GM21447 (cell line): Measurements from ENCODE around the gene ATP11C.
A peak's percentile ranks its signal among the peaks of the same experiment; 100 is the strongest.
"Not testable (repeated sequence)": the region's sequence is repeated elsewhere in the genome, so short reads cannot be mapped to it uniquely, and the experiment has no call there.

Experiments used
- ATAC-seq: cut with Tn5 transposase; IDR thresholded peaks from one replicate; pipeline ENCODE4 v1.9.1; 2021; ENCODE audit not compliant: unreplicated experiment

ATP11C gene

DNA sequence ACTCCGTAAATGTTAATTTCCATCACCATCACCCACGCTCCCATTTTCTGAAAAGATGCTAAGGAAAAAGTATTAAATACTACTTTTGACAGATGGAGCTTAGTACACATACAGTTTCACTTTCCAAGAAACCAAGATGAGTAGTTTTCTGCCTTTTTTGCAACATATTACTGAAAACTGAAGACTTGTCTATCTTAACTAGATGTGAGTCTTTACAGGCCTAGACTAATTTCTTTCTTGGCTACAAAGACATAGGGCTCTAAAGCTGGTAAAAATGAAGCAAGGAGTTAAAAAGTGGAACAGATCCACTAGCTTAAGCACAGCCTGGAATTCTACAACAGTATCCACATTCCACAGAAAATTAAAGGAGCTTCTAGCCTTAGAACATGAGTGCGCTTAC lies 68.2 kb downstream of the ATP11C start:
- ATAC-seq = no peak

- ATAC-seq = no peak
These were observed 70.6 kb downstream of the ATP11C start for GRCh38 chrX:139862208-139862607.

- not testable (repeated sequence) for ATAC-seq
These were observed 76.0 kb downstream of the ATP11C start for GRCh38 chrX:139856826-139857225.

- ATAC-seq = no peak
These were observed 81.1 kb downstream of the ATP11C start for GRCh38 chrX:139851730-139852129.

- ATAC-seq = no peak
These were observed 81.9 kb downstream of the ATP11C start for GRCh38 chrX:139850968-139851367.

DNA sequence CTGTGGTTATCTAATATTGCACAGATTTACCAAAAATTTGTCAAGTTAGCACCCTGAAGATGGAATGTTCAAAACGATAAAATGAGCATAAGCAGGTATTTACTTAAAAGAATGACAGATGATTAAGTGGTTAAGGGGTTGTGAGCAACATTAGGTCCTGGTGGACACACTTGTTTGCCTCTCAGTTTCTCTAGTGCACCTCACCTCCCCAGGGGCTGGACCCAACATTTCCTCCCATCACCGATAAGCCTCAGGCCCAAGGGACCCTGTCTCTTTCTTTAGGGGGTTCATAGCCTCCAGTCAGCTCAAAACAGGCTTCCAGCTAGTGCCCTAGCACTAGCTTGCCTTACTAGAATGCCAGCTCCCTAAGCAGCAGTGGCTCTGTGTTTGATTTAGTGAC lies 88.0 kb downstream of the ATP11C start:
- ATAC-seq = peak; percentile 79

DNA sequence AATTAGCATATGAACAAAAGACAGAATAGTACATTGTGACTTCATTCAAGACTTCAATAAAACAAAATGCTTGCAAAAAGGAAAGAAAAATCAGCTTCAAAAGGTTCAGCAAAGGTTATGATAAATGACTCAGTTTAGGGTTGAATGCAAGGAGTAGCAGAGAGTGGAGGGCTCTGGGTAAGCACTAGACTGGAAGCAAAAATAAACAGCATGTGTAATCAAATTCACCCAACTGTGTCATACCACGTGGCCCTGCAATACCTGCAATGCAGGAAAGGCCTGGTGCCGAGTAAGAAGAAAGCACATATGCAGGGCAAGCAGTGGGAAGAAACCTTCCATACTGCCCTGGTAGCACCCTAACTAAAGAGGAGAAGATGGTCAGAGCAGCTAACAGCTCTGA lies 88.7 kb downstream of the ATP11C start:
- ATAC-seq = peak; percentile 63

- ATAC-seq = no peak
These were observed 90.3 kb downstream of the ATP11C start for GRCh38 chrX:139842326-139843185.

GRCh38 chrX:139836335-139836734 lies 96.5 kb downstream of the ATP11C start:
- ATAC-seq = not testable (repeated sequence)

- no peak for ATAC-seq
These were observed 98.0 kb downstream of the ATP11C start for GRCh38 chrX:139834879-139835278.

DNA sequence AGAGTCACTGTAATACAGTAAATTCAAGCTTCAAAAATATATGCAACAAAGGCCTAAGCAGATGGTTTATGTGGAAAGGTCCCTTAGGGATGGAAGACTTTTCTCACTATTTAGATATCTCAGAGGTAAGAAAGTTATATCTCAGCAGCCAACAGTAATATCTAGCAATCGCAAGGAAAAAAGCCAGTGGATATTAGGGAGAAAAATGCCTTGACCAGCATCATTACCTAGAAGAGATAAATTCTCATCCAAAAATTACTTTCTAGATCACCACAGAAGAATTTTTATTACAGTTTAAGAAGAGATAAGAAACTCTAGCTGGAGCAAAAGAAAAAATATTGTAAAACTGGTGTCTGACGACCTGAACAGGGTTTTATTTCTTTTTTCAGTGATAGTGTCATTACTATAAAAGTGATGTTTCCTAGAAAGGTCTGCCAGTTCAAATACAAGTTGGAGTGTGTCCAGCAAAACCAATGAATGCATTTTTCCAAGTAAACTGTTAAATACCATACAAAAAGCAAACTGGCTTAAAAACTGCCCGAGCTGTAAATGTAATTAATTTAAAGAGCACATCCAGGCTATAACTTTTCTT lies 100.0 kb downstream of the ATP11C start:
- no peak for ATAC-seq

GRCh38 chrX:139831675-139832456 lies 101.0 kb downstream of the ATP11C start:
- ATAC-seq = peak; percentile 79

DNA sequence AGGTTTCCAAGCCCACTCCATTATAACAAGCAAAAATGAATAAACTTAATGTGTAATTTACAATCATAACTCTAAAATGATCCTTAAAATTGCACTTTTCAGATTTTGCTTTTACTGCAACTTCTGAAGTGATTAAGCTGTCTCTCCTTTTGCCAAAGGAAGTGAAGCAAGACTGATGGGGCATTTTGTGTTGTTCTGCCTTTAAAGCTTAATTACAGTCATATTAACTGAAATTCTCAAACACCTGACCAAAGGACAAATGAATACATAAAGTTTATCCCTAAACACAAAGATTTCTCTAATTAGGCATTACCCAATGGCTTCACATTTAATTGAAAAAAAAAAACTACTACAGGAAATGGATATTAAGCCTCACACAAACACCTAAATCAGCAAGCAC lies 101.8 kb downstream of the ATP11C start:
- ATAC-seq = no peak

DNA sequence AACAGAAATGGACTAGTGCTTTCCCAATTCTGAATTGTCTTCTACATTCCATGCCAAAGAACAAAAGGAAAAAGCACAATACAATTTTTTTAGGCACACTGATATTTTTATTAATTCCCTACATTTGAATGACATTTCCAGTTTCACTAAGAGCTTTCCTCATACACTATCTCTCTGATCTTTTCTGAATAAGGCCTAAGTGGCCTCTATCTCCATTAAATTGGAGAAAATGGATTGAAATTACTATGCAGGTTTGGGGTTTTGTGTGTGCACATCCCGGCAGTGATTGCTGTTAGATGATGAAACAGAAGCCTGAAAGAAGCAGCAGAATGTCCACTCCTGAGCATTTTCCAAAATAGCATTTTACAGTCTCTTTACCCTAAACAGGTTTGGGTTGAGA lies 104.0 kb downstream of the ATP11C start:
- ATAC-seq = no peak

GRCh38 chrX:139828033-139828432 lies 104.8 kb downstream of the ATP11C start:
- no peak for ATAC-seq

- ATAC-seq = no peak
These were observed 106.5 kb downstream of the ATP11C start for GRCh38 chrX:139826065-139827044.

DNA sequence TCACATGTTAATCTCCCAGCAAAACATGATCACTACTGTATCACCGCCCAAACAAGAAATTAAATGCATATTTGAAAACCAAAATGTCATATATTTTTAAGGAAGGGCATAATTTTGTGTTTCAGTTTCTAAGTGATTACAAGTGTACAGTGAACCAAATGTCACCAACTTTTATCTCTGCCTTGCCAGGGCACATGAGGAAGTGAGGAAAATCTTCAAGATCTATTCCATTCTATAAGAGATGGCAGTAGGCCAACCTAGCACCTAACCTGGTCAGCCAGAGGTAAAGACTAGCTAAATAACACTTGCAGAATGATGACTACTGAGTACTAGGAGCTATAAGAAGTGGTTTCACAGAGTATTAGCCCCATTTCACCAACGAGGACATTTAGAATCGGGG lies 107.2 kb downstream of the ATP11C start:
- no peak for ATAC-seq

GRCh38 chrX:139823806-139824205 lies 109.0 kb downstream of the ATP11C start:
- no peak for ATAC-seq

- no peak for ATAC-seq
These were observed 112.4 kb downstream of the ATP11C start for GRCh38 chrX:139820358-139820984.

DNA sequence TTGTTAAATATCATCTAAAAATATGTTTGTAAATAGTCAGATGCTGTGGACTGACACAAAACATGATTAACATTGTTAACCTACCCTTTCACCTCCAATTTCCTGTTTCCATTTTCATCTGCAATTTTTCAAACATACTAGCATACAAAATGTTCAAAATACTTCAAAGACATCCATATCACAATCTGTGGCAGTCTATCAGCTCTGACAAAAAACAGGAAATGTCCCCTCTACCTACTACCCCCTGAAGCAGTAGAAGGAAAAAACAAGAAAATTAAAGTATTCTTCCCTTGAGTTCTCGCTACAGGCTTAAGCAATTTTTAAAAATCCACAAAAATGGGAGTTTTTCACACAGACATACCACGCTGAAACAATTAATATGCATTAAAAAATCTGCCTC lies 116.6 kb downstream of the ATP11C start:
- ATAC-seq = no peak
